UCSD-AML1 (cell line): ENCODE data around the gene GALNT9.

Experiments used
- DNase-seq: peaks from one replicate; lab custom pipeline; 2025; ENCODE audit not compliant: unreplicated experiment; lab: John Stamatoyannopoulos, UW

The GALNT9 gene

DNA sequence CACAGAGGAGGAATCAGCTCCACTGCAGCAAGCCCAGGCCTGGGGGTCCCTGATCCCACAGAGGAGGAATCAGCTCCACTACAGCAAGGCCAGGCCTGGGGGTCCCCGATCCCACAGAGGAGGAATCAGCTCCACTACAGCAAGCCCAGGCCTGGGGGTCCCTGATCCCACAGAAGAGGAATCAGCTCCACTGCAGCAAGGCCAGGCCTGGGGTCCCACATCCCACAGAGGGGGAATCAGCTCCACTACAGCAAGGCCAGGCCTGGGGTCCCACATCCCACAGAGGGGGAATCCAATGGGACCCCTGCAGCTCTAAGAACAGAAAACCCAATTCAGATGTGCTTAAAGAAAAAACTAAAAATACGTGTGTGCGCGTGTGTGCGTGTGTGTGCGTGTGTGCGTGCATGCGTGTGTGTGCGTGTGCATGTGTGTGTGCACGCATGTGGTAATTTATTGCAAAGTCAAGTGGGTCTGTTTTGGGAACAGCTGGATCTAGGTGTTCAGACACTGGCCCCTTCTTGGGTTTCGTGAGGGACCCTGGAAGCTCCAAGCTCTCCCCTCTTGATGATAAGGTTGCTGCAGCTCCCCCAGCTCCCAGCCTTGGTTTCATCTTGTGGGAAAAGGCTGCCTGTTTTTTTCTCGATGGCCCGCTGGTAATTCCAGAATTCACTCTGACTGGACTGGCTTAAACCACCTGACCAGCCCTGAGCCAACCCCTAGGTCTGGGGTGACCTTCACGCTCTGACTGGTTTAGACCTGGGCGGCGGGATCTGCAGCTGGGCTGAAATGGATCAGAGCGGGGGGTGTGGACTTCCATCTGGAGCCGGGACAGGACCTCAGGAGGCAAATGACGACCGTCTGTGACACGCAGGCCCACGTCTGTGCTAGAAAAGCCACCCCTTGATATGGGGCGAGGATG is 47.1 kb downstream of the GALNT9 start:
- no peak for DNase-seq

DNA sequence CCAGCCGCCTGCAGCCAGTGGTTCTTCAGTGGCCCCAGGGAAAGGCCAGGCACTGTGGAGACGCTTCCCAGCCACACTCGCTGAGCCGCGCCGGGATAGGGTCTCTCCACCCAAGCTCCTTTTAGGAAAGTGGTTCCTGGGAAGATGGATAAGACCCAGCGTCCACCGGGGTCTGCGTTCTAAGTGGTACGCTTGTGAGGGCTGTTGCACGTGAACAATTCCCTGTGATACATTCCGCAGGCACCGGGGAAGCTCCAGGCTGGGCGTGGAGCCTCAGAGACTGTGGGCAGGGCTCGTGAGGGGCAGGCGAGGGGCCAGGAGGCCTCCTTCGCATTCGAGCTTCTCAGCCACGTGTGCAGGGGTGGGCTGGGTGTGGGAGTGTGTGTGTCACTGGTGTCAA is 48.4 kb downstream of the GALNT9 start:
- no peak for DNase-seq

DNA sequence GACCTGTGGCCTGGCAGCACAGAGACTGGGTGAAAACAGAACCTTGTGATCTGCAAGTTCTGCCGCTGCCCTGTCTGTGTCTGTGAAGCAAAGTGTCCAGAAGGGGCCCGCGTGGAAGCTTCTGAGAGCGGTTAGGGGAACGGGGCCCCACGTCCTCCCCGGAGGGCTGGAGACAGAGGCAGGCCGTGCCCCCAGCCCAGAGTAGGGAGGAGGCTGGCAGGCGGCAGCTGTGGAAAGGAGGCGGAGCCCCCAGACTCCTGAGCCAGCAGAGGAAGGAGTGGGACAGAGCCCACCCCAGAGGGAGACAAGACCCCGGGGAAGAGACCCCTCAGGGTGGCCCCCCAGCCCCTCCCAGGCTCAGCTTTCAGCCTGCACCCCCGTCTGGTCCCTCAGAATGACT is 49.0 kb downstream of the GALNT9 start:
- no peak for DNase-seq

DNA sequence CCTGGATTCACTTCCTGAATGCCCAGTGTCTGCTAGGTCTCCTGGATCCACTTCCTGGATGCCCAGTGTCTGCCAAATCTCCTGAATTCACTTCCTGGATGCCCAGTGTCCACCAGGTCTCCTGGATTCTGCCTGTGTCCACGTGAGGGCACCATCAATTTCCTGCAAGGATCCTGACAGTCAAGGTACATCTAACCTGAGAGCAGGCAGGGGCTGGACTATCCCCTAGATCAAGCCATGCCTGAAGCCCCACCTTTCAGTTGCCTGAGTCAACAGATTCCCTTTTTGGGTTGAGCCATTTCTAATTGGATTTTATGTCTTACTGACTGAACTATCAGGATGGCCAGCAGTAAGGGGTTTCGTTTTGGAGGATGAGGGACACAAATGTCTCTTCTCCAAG is 49.5 kb downstream of the GALNT9 start:
- DNase-seq: no peak

DNA sequence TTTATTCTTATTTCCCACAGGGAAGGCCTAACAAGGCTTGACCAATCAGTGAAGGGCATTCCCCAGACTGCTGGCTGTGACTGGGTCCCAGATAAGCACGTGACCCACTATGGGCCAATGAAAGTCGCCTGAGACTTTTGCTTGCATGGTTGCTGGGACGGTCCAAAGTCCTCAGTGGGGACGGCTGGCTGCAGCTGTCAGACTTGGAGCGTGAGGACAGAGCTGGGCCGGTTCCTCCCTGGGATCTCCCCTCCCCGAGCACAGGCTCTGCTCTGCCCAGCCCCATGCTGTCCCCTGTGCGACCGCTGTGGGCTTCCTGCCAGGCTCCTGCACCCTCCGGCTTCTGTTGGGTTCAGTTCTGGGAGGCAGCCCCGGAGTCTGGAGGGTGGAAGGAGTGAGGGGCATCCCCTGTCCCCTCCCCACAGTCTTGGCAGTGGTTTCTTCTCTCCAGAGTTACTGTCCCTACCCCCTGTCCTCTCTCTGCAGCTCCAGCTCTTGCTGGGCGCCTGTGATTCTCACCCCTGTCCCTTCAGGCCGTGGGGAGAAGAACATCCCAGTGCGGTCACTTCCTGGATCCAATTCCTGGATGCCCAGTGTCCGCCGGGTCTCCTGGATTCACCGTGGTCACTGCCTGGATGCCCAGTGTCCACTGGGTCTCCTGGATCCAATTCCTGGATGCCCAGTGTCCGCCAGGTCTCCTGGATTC is 50.1 kb downstream of the GALNT9 start:
- DNase-seq: no peak

DNA sequence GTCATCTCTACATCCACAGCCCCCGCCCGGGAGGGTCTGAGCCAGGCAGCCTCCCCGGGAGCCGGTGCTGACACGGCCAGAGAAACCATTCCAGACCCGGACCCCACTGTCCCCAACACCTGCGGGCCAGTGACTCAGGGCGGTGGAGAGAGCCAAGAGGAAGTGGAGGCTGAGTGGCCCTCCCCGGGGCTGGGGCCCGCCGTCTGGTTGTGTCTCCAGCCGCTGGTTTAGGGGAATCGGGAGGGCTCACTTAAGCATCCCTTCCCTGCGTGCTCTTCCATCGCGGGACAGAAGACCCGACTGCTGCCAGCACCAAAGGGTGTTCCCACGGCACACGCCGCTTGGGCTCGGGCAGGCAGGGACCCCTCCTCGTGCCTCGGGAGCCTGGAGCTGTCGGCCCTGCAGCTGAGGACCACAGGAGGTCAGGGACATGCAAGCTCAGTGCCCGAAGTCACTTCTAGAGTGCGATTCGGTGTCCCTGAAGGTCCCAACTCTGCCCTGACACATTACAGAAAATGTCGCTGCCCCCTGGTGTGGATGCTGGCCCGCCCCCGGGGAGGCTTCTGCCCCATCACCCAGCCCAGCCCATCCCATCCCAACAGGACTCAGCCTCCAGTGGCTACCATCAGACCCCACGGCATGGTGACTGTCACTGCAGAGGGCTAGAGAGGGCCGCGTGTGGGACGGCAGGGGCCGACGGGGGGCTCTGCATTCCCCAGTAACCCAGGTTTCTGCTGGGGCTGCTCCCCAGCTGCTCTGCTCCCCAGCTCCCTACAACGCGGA is 50.8 kb downstream of the GALNT9 start:
- DNase-seq: no peak

DNA sequence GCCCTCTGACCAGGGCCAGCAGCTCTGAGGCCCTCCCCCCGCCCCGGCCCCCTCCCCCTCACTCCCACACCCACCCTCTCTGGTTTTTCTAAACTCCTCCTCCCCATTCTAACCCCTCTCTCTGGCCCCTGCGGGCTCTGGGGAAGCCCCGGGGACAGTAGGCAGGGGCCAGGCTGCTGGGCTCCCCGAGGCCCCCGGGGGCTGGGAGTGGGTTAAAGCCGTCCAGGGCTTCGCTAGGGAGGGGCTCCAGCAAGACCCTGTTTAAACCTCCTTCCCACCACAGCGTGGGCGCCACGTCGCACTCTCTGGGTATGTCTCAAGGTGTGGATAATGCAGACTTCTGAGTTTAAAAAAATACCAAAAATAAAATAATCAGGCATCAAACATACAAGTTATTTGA is 51.4 kb downstream of the GALNT9 start:
- DNase-seq: no peak

DNA sequence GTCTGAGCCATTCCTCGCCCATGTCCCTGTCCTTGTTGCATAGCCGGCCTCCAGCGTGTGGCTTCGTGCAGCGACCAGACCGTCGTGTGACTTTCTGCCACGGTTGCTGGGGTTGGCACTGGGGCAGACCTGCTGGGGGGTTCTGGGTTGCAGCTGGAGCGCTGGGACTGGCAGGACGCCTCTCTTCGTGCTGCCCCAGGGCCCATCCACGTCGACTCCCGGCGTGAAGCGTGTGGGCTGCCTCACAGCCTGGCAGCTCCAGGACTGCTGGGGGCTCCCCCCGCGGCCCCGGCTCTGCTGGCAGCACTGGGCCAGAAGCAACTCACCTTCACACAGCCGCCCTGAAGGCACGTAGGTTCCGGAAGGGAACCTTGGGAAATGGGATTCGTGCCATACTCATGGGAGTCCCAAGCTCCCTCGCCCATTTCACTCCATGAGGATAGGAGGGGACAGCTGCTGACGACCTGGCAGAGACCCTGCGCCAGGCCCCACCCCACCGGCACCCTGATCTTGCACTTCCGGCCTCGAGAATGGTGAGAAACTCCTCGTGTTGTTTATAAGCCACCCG is 51.9 kb downstream of the GALNT9 start:
- DNase-seq: no peak

DNA sequence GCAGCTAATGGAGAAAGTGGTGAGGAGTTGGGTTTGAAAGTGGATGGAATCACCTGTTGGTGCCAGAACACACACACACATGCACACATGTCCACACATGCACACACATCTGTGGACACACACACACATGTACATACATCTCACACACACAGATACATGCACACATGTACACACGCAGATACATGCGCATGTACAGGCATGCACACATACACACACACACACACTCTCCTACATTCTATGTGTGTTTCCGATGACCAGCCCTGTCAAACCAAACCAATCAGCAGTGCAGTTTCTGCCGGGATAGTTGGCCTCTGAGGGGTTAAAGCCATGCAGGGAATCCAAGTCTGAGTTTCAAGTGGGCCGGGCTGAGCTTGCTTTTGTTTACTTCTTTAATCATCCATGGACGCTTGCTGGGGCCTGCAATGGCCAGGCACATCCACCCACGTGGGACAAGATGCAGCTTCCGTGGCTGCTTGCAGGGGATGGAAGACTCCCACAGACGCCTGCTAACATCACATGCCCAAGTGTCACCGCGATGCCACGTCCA is 52.5 kb downstream of the GALNT9 start:
- DNase-seq: no peak

DNA sequence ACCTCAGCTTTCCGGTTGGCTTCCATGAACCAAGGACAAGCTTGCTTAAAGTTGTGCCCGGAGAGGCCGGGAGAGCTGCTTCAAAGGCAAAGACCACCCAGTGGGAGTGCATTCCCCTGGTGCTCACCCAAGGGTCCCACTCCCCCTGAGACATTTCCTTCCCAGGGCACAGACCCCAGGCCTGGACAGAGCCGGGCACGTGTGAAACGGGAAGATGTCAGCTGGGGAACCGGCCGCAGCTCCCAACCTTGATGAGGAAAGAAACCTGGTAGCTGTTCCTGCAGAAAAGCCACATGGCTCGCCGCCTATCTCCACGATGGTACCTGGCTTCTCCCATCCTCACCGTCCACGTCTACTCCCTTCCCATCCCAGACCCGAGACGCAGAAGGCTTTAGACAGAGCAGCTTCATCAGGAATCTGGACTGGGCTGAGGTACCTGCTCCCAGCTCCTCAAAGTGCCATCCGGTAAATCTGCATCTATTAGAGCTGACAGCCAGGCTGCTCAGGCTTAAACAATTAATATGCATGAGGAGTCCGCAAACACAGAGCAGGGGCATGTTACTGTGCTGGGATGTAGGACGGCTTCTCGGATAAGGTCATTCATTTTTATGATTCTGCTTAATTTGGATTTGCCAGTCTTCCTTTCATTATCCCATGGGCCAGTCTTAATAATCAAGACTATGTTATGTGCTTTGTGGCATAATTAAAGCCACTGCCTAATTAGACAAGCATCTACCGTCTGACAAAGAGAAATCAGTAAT is 53.1 kb downstream of the GALNT9 start:
- no peak for DNase-seq

DNA sequence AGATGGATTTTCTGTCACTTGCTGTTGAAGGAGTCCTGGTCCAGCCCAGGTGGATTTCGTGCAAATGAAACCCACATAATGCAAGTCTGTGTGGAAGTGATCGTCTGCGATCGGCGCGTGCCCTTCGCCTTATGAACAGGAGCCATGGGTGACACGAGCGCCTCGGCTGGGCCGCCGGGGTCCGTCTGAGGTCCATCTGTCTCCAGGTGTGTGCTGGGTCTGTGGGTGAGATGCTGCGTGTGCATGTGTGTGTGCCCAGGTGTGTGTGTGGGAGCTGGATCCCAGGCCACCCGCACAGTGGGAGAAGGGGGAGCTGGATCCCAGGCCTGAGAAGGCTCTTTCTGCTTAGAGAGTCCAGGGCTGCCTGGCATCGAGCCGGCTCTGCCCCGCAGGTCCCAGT is 53.8 kb downstream of the GALNT9 start:
- DNase-seq: no peak

DNA sequence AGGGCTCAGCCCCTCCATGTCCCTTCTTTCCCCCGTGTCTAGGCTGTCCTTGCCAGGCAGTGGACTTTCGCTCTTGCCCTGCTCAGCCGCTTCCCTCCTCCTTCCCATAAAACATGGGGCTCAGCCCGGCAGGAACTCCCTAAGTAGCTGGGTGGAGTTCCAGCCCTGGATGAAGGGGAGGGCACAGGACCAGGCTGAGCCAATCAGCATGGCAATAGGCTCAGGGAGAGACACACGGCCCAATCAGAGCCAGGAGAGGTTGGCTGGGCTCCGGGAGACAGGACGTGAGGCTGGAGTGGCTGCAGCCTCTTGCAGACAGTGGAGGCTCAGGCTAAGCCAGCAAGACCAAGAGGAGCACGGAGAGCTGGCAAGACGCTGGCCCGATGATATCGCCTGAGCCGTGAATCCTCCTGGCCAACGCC is 54.3 kb downstream of the GALNT9 start:
- DNase-seq: no peak

DNA sequence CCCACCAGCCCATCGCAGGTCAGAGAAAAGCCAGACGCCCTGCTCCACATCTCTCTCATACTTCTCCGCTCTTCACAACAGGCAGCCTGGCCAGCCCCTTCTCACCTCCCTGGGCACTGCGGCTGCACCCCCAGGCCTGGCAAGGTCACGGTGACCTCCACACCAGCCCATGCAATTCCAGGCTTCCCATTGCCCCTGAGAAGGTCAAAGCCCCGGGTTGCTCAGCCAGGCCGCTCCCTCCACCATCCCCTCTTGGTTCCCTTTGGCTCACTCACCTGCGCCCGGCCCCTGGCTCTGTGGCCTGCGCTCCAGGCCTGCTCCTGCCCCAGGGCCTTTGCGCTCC is 55.4 kb downstream of the GALNT9 start:
- DNase-seq: no peak

DNA sequence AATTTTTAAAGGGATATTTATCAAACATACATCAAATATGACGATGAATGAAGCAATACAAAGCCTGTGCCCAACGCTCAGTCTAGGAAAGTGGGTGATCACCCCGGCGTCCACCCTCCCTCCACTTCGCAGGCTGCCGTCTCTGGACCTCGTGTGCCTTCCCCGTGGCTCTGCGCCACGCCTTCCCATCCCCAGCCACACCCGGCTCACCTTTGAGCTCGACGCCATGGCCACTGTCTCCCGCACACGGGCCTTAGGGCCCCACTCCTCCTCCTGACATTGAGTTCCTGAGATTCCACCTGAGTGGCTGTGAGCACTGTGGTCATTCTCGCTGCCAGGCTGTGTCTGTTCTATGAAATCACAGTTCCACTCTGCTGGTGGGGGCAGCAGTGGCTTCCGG is 56.7 kb downstream of the GALNT9 start:
- DNase-seq: no peak

DNA sequence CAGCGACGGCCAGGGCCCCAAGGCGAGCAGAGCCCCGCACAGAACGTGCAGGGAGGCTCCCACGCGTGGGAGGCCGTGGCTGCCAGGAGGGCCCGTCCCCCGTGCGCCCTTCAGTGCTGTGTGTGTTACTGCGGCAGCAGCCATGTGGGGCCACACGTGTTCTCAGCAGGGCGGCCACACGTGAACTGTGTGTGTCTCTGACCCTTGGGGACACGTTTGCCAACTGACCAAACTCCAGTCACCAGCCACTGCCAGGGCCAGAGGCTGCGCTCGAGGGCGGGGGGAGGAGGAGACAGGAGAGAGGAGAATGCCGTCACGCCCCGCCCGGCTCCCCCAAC is 57.7 kb downstream of the GALNT9 start:
- DNase-seq: no peak

DNA sequence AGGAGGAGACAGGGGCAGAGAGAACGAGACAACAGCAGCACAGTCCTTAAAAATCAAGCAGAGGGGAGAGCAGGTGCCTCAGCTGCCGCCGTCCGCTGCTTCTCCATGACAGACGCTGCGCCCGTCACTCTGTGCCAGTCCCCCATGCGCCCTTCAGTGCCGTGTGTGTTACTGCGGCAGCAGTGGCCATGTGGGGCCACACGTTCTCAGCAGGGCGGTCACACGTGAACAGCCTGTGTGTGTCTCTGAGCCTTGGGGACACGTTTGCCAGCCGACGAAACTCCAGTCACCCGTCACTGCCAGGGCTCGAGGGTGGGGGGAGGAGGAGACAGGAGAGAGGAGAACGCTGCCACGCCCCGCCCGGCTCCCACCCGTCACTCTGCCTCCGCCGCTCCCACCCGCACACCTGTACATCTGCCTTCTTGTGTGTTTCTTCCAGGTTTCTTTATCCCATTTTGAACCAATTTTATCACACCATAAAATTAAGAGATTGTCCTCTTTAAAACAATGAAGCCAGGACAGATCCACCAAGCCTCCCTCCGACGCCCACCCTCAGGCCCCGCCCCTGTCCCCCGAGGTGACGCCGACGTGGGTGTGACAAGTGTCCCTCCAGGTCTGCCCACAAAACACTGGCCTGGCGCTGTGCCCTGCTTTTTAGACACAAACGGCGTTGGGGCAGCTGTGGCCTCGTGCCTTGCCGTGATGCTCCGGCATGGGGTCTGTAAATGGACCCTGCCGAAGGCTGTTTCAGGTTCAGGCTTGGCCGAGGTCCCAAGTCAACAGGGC is 58.2 kb downstream of the GALNT9 start:
- no peak for DNase-seq

DNA sequence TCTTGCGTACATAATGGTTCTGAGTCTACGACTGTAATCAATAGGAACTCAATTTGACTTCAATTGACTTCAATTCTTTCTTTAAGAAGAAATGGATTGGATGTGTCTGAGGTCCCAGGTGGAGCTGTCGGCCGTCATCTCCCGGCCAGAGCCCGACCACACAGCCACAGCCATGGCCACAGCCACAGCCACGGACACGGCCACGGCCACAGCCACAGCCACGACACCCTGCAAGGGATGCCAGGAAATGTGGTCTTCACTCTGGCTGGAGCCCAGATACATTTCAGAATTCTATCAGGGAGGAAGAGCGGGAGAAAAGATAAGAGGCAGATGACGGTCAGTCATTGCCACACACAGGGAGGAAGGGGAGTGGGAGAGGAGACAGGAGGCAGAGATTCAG is 58.9 kb downstream of the GALNT9 start:
- no peak for DNase-seq

DNA sequence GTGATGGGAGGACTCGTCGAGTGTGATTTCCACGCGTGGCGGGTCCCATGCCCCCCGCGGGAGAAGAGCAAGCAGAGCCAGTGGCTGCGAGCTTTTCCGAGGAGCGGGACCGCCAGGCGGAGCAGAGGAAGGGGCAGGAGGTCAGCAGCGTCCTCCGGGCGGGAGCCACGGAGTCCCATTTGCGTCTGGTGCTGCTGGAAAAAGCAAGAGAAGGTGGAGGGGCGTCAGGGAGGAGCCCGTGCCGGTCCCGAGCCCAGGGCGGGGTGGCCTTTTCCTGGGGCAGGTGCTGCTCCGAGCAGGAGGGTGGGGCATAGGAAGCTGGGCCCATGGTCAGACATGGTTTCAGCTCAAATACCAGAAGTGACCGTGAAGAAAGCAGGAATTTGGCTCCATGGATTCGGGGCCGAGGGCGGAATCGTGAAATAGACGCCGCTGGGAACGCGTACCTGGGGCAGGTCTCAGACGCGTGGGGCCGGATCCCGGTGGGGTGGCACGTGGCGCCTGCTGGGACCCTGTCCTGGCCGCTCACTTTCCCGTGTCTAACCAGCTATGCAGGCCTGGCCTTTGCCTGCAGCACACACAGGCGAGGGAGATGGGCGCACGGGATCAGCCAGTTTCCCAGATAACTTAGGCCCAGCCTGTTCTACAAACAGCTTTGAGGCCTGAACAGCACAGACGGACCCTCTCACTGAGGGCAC is 60.0 kb downstream of the GALNT9 start:
- no peak for DNase-seq

DNA sequence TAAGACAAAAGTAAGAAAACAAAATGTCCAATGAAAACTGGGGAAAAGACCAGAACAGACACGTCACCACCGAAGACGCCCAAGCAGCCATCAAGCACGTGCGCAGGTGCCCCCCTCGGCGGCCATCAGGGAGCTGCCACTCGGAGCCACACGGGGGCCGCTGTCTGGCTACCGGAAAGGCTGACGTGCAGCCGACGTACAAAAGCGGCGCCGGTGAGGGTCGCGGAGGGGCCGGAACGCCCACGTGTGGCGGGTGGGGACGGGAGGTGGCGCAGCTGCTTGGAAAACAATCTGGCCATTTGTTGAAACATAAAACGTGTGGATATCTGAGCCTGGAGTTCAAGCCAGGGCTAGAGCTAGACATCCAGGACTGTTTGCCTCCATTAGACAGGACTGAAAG is 60.7 kb downstream of the GALNT9 start:
- DNase-seq: no peak
